ENCODE measurements around the gene CUTA. TPM values are rescaled to one million over a fixed set of nuclear protein-coding genes. Genes with fewer than 3 reads are reported as not detected.

The CUTA gene
- total RNA-seq, 1 donor from 2014 or later: 153 TPM

DNA sequence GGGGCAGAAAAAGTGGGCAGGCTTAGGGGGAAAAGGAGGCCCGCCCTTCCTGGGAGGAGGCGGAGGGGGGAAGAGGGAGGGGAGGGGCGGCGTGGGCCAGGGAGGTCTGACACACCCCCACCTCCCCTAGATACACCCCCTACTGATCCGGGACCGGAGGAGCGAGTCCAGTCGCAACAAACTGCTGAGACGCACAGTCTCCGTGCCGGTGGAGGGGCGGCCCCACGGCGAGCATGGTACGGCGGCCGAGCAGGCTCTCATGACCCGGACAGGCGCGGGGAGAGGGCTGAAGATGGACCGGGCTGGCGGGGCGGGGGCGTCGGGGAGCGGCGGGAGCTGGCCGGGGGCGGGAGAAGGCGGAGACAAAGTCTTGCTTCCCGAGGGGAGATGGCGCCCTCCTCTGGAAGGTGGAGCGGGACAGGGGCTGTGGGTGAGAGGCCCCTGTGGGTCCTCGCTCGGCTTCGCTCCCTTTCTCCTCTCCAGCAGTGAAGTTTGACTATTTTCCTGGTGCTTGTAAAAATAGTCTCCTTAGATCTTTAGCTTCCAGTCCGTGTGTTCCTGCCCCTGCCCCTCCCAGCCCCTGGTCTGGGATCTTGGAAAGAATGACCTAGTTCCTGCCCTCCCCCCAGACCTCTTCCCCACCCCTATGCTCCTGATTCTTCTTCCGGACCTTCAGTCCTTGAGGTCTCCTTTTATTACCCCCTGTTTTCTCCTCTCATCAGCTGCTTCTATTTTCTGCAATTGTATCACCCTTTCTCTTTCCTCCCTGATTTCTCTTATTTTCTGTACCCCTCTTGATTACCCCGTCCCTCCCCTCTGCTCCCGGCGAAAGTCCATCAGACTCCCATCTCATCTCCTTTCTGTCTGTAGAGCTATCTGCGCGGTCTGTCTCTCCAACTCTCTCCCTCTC lies 8.0 kb upstream of the CUTA start:
- H3K36me3 ChIP-seq: no peaks in the 10 kb centered on the region
- H3K27ac ChIP-seq: peak overlapping the region; percentile 90
- no peaks in the 10 kb centered on the region for H3K9me3 ChIP-seq
- H3K27me3 ChIP-seq (ENCODE audit: low read depth): no peaks in the 10 kb centered on the region
- intact Hi-C loops (cut with DNase I): no loop called here
- DNase-seq (peak; percentile 91), ATAC-seq (peak; percentile 89)
- H3K4me3 ChIP-seq: peak overlapping the region; percentile 72
- H3K4me1 ChIP-seq: peaks cover 50% of the 10 kb centered on the region
- TF ChIP-seq, protein P1, sequence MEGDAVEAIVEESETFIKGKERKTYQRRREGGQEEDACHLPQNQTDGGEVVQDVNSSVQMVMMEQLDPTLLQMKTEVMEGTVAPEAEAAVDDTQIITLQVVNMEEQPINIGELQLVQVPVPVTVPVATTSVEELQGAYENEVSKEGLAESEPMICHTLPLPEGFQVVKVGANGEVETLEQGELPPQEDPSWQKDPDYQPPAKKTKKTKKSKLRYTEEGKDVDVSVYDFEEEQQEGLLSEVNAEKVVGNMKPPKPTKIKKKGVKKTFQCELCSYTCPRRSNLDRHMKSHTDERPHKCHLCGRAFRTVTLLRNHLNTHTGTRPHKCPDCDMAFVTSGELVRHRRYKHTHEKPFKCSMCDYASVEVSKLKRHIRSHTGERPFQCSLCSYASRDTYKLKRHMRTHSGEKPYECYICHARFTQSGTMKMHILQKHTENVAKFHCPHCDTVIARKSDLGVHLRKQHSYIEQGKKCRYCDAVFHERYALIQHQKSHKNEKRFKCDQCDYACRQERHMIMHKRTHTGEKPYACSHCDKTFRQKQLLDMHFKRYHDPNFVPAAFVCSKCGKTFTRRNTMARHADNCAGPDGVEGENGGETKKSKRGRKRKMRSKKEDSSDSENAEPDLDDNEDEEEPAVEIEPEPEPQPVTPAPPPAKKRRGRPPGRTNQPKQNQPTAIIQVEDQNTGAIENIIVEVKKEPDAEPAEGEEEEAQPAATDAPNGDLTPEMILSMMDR (IDR thresholded peaks at IDR 0.05): peak; percentile 63

DNA sequence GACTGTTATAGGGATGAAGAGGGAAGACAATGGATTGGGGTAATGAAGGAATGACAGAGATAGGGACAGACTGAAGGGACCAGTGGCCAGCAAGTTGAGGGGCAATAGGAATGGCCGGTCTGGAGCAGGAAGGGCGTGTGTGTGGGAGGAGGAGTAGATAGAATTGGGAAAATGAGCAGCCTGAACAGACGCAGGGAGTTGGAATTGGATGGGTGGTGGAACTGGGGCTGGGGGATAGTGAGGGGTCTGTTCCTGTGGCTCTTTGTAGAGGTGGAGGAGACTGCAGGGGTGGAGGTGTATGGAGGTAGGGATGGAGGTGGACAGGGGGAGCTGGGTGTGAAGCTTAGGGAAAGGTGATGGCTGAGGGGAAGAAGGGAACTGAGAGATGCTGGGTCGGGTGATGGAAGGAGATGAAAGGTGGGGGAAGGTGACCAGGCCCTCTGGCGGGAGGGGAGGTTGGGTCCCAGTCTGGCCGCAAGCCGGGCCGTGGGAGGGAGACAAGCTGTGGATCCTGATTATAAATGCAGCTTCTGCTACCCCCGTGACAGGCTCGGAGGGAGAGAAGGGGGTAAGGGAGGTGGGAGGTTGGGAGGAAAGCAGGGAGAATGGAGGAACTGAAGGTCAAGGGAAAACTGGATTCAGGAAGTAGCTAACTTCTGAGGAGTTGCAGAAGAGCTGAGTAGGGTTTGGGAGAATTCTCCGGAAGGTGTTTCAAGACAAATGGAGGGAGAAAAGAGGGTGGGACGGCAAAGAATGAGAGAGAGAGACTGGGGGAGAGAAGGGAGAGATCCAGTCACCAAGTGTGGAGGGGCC lies 7.2 kb upstream of the CUTA start:
- intact Hi-C loops (cut with DNase I): no loop called here
- H3K9me3 ChIP-seq: no peaks in the 10 kb centered on the region
- H3K27ac ChIP-seq: peak overlapping the region; percentile 90
- ATAC-seq (no peak), DNase-seq (no peak)
- no peaks in the 10 kb centered on the region for H3K27me3 ChIP-seq (ENCODE audit: low read depth)
- H3K4me3 ChIP-seq: peak overlapping the region; percentile 72
- TF ChIP-seq, protein P1 (IDR thresholded peaks at IDR 0.05): no peak
- no peaks in the 10 kb centered on the region for H3K36me3 ChIP-seq
- peaks cover 41% of the 10 kb centered on the region for H3K4me1 ChIP-seq

DNA sequence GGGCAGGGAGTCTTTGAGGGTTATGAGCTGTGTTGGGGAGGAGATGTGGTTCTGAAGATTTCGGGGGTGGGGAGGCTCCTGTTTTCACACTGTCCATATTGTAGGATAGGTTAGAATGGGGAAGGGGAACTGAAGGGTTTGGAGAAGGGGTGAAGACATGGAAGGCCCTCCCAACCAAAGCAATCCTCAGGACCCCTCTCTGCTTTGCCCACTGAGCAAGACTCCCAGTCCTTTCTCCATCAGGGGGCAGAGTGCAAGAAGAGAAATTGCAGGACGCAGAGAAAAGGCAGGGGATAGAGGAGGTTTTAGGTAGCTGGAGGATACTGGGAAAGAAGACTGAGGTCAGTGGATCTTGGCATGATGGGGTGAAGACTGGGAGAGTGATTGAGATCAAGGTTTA lies 5.9 kb upstream of the CUTA start:
- Histone ChIP-seq H3K4me3 (no peak overlapping the region), H3K27me3 (ENCODE audit: low read depth) (no peaks in the 10 kb centered on the region), H3K36me3 (no peaks in the 10 kb centered on the region), H3K27ac (no peak overlapping the region), H3K9me3 (no peaks in the 10 kb centered on the region), H3K4me1 (peaks cover 37% of the 10 kb centered on the region)
- ATAC-seq: no peak
- intact Hi-C loops (cut with DNase I): no loop called here
- TF ChIP-seq, protein P1 (IDR thresholded peaks at IDR 0.05): no peak
- no peak for DNase-seq

DNA sequence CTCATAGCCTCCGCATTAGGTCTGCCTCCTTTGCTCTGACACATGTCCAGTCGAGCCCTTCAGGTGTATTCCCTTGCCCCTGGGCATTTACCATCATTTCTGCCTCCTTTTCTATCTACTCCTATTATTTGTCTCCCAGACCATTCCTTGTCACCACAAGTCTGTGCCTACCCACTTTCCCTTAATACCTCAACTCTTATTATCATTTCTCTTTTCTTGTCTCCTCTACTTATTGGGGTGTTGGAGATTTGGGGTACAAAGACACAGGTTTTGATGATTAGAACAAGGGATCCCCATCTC lies 3.4 kb upstream of the CUTA start:
- TF ChIP-seq, protein P1 (IDR thresholded peaks at IDR 0.05): no peak
- intact Hi-C loops (cut with DNase I): no loop called here
- H3K27me3 ChIP-seq (ENCODE audit: low read depth): no peaks in the 10 kb centered on the region

DNA sequence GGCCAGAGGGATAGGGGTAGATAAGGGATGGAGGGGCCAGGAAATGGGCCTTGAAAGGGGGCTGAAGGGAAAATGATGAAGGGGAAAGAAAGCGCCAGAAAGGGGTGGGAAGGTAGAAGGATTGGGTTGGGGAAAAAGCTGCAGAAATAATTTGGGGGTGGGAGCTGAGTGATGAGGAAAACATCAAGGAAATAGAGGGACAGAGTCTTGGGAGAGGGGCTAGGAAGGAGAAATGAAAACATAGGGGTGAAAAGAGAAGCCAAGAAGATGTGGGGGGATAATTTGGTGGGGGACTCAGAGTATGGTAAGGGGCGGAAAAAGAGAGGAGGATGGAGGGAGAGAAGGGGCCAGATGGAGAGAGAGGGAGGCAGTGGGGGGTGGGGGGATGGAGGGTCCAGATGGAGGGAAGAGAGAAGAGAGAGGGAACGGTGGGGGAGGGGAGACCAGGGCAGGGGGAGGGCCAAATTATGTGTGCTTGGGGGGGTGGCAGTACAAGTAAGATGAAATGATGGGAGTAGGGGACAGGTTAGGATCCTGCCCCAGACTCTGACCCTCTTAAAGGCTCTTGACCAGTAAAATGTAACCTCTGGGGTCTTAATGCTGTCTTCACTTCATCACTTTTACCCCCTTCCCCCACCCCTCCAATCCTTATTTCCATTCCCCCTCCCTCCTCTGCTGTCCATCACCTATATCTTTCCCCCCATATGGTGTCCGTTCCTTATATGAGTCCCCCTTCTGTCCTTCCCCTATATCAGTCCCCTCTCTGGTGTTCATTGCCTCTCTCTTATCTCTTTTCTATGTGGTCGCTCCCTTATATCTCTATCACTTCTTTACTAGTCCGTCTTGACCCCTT lies 2.8 kb upstream of the CUTA start:
- peaks cover 10% of the 10 kb centered on the region for H3K36me3 ChIP-seq
- ATAC-seq: no peak
- intact Hi-C loops (cut with DNase I): no loop called here
- no peak overlapping the region for H3K27ac ChIP-seq
- H3K27me3 ChIP-seq (ENCODE audit: low read depth): no peaks in the 10 kb centered on the region
- no peaks in the 10 kb centered on the region for H3K9me3 ChIP-seq
- H3K4me1 ChIP-seq: peaks cover 42% of the 10 kb centered on the region
- TF ChIP-seq, protein P1 (IDR thresholded peaks at IDR 0.05): no peak
- no peak overlapping the region for H3K4me3 ChIP-seq
- DNase-seq: no peak

More for the DNA sequence above, 3.4 kb upstream of the CUTA start:
- no peak overlapping the region for H3K4me3 ChIP-seq
- peaks cover 4% of the 10 kb centered on the region for H3K36me3 ChIP-seq
- H3K9me3 ChIP-seq: no peaks in the 10 kb centered on the region
- ATAC-seq (no peak), DNase-seq (no peak)
- H3K4me1 ChIP-seq: peaks cover 37% of the 10 kb centered on the region
- H3K27ac ChIP-seq: no peak overlapping the region

Data from lower lobe of right lung (tissue), 2 donors.